Prostate gland (tissue), 2 donors: Measurements from ENCODE around the gene SMIM22. TPM values are rescaled to one million over a fixed set of nuclear protein-coding genes. Genes with fewer than 3 reads are reported as not detected.

ENCODE experiments used
- DNase-seq: peaks from one replicate; pipeline ENCODE4 v3.0.0-alpha.2; 2019; ENCODE audit warnings: low spot score
- H3K27ac ChIP-seq, 2 donors: fragments of 200-600 bp; sonication (generic); 2 replicates each; pipeline ENCODE4 v1.5.1; 2017 to 2019
- H3K27me3 ChIP-seq: fragments of 200-600 bp; sonication (generic); replicated peaks from 2 replicates; pipeline ENCODE4 v1.5.1; 2019; ENCODE audit not compliant: insufficient read depth
- H3K36me3 ChIP-seq, 2 donors: fragments of 200-600 bp; sonication (generic); 1 replicate in 1 of 2; 2 replicates in 1 of 2; pipeline versions ENCODE4 v1.5.1 to v1.8.1; 2017 to 2019
- H3K4me1 ChIP-seq: fragments of 200-600 bp; sonication (generic); replicated peaks from 2 replicates; pipeline ENCODE4 v1.5.1; 2019
- H3K4me3 ChIP-seq, 2 donors: fragments of 200-600 bp; sonication (generic); 2 replicates each; pipeline ENCODE4 v1.5.1; 2017 to 2019
- H3K9me3 ChIP-seq: fragments of 200-600 bp; sonication (generic); 2 replicates; pipeline ENCODE4 v1.5.1; 2017
- CTCF ChIP-seq, 4 experiments: fragments of 200-600 bp in 2 of 4; fragments of 450-650 bp in 2 of 4; sonication (generic) in 2 of 4; IDR thresholded peaks; 1 replicate in 3 of 4; 2 replicates in 1 of 4; pipeline ENCODE4 v1.5.1; 2016 to 2019; ENCODE audit warnings: antibody characterized with exemption in 4 of 4, mild to moderate bottlenecking in 2 of 4, moderate library complexity in 2 of 4
- POLR2A ChIP-seq: fragments of 450-650 bp; IDR thresholded peaks from one replicate; pipeline ENCODE4 v1.6.1; 2016; ENCODE audit warnings: antibody characterized with exemption, mild to moderate bottlenecking
- POLR2AphosphoS5 ChIP-seq: sonication (generic); formaldehyde crosslinking; IDR thresholded peaks from one replicate; pipeline ENCODE4 v1.6.1; 2017; ENCODE audit warnings: antibody characterized with exemption
- WGBS: methylation state at CpG from one replicate; pipeline ENCODE4 v1.1.5; 2018; 5-methylcytosine and 5-hydroxymethylcytosine counted together
- intact Hi-C: fragments of 100-400 bp; cut with DNase I; formaldehyde crosslinking; loops from one replicate; pipeline ENCODE4 v1.14.2; 2022
- total RNA-seq, 2 donors: library from RNA; depleted of rRNA; stranded (reverse); fragments of >200 nt; gene quantifications; one replicate each; pipeline ENCODE4 v1.1.0, GENCODE V29; 2016

Gene SMIM22, protein sequence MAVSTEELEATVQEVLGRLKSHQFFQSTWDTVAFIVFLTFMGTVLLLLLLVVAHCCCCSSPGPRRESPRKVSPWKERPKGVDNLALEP
- total RNA-seq = 10 to 100 TPM in 1 of 2 donors, 1 to 10 TPM in 1; 5.6 to 29.0 TPM

DNA sequence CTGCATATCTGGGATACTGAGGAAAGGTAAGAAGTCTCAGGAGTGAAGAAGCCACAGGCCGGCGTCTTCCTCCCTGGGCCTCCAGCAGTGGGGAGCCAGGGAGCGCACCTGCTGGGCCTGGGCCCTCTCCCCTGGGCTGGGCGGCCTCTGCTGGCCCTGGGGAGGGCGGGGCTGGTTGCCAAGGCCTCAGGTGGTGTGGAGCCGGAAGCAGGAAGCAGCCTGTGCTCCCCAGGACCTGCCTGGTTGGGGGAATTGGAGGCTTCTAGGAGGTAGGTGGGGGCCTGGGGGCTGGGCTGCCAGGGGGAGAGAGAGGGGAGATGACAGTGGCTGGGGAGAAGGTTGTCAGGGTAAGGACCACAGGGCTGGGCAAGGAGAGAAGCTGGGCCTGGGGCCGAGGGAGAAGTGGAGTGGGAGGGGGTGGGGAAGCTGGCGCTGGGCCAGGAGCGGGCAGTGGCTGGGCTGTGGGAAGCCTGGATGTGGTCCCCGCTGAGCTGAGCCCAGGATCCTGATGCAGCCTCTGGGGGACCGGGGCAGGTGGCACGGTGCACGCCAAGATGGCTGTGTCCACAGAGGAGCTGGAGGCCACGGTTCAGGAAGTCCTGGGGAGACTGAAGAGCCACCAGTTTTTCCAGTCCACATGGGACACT is at the start of gene SMIM22:
Gene SMIM22, plus strand, starts transcription at position 189 of the 647 bp plus-strand sequence. Its CDS starts 366 bp downstream, at position 555.
- H3K27ac ChIP-seq = no peak within 1 kb of the TSS
- no peak for DNase-seq
- no peaks in the 10 kb centered on the region for H3K4me1 ChIP-seq
- peak within 1 kb of the TSS in 1 of 2 donors; percentile 1 for H3K4me3 ChIP-seq
- H3K36me3 ChIP-seq = no peaks in the 10 kb centered on the region
- H3K9me3 ChIP-seq = no peaks in the 10 kb centered on the region
- H3K27me3 ChIP-seq = no peaks in the 10 kb centered on the region
- intact Hi-C loops = no loop called here
- TF ChIP-seq POLR2A (no peak), POLR2AphosphoS5 (no peak), CTCF (IDR thresholded peaks at IDR 0.05) (no peak)
- 62% methylated on average over 13 of the region's 14 CpGs for WGBS

DNA sequence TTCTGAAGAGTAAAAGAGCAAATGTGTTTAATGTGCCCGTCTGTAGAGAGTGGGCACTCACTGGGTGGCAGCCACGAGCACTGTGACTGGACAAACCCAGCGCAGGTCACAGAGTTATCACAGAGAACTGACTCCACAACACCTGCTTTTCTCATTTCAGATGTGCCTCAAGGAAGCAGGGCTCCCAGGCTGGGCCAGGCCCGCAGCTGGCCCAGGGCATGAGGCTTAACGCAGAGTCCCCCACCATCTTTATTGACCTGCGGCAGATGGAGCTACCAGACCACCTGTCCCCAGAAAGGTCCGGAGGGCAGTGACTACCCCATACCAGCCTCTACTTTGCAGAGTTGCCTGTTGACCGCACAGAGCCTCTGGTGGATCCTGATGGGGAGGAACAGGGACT is 49.0 kb upstream of the SMIM22 start:
- Histone ChIP-seq H3K4me3 (no peak overlapping the region), H3K4me1 (no peaks in the 10 kb centered on the region), H3K9me3 (no peaks in the 10 kb centered on the region), H3K27ac (no peak overlapping the region), H3K36me3 (peaks cover 0 to 6% of the 10 kb centered on the region in 2 donors), H3K27me3 (no peaks in the 10 kb centered on the region)
- WGBS = 87% methylated on average over 8 of the region's 8 CpGs
- TF ChIP-seq POLR2AphosphoS5 (no peak), POLR2A (no peak), CTCF (IDR thresholded peaks at IDR 0.05) (no peak)
- intact Hi-C loops = no loop called here
- DNase-seq = no peak

GRCh38 chr16:4746991-4747574 is 48.1 kb upstream of the SMIM22 start:
- Histone ChIP-seq H3K36me3 (peaks cover 3 to 9% of the 10 kb centered on the region in 2 donors), H3K27me3 (no peaks in the 10 kb centered on the region), H3K4me1 (no peaks in the 10 kb centered on the region), H3K27ac (peak overlapping the region; percentile 28 to 58), H3K4me3 (no peak overlapping the region), H3K9me3 (no peaks in the 10 kb centered on the region)
- 23% methylated on average over 15 of the region's 15 CpGs for WGBS
- no peak for DNase-seq
- no peak for TF ChIP-seq POLR2AphosphoS5
- TF ChIP-seq POLR2A = no peak
- no peak for TF ChIP-seq CTCF (IDR thresholded peaks at IDR 0.05)
- intact Hi-C loops = no loop called here

GRCh38 chr16:4747906-4748681 is 47.1 kb upstream of the SMIM22 start:
- TF ChIP-seq POLR2AphosphoS5 = no peak
- no peak for TF ChIP-seq CTCF (IDR thresholded peaks at IDR 0.05)
- TF ChIP-seq POLR2A = no peak
- Histone ChIP-seq H3K36me3 (peaks cover 10 to 19% of the 10 kb centered on the region in 2 donors), H3K4me3 (no peak overlapping the region), H3K9me3 (no peaks in the 10 kb centered on the region), H3K4me1 (no peaks in the 10 kb centered on the region), H3K27ac (no peak overlapping the region), H3K27me3 (no peaks in the 10 kb centered on the region)
- 74% methylated on average over 14 of the region's 14 CpGs for WGBS
- intact Hi-C loops = no loop called here
- no peak for DNase-seq
